ENCODE data around the gene CDC42EP5. TPM values are rescaled to one million over a fixed set of nuclear protein-coding genes. Genes with fewer than 3 reads are reported as not detected.
A peak's percentile ranks its signal among the peaks of the same experiment; 100 is the strongest.

CDC42EP5 gene
- polyA plus RNA-seq, 1 of the 3 experiments (the other 2 are of a cell fraction): 13.5 TPM

GRCh38 chr19:54481326-54481930 is 8.3 kb upstream of the CDC42EP5 start:
- no peaks in the 10 kb centered on the region for H3K79me2 ChIP-seq (ENCODE audit: insufficient read depth)
- H3K9me2 ChIP-seq: no peaks in the 10 kb centered on the region
- TF ChIP-seq RFX5 (IDR thresholded peaks at IDR 0.05; ENCODE audit: low read length) (no peak), SMC3 (IDR thresholded peaks at IDR 0.05; ENCODE audit: low read depth, low read length) (peak; percentile 24; the same call in 1 of the 2 replicates), SIN3A (IDR thresholded peaks at IDR 0.05; ENCODE audit: borderline replicate concordance, low read depth, low read length) (no peak), CTCF (IDR thresholded peaks at IDR 0.05) (peak; percentile 70), RAD21 (IDR thresholded peaks at IDR 0.05; ENCODE audit: low read length) (peak; percentile 58)
- no peaks in the 10 kb centered on the region for H3K9me3 ChIP-seq
- H3K4me1 ChIP-seq (ENCODE audit: control insufficient read depth in 1 of 2, insufficient read depth in 2 of 2, low read depth in 1 of 2, low read length in 1 of 2): no peaks in the 10 kb centered on the region
- no peak overlapping the region for H3K9ac ChIP-seq
- H4K20me1 ChIP-seq (ENCODE audit: insufficient read depth): no peaks in the 10 kb centered on the region
- H3K27ac ChIP-seq (ENCODE audit: low read depth in 2 of 2, low read length in 1 of 2): no peak overlapping the region
- ChIA-PET CTCF (interaction anchor here (0.7 to 3.0 kb wide), 22 partner anchors 8 to 1305 kb away, joined by 3 to 13 read pairs (median 4); partner anchors contain the start of genes CDC42EP5 and LENG9), POLR2A (no interaction called here)
- 10% methylated on average over 16 of the region's 16 CpGs for WGBS (ENCODE audit: low lambda C conversion rate)
- peaks cover 60% of the 10 kb centered on the region for H3K27me3 ChIP-seq (ENCODE audit: insufficient read depth)
- H3F3A ChIP-seq (replicated peaks; ENCODE audit: insufficient read depth): peaks cover 14% of the 10 kb centered on the region
- H3K4me3 ChIP-seq (ENCODE audit: low read depth in 2 of 2, low read length in 1 of 2): peak overlapping the region in 1 of 2 experiments; percentile 11; a peak in 1 of 4 replicates
- no peaks in the 10 kb centered on the region for H3K36me3 ChIP-seq (replicated peaks in 1 of 2; ENCODE audit: control insufficient read depth in 1 of 2, insufficient read depth in 2 of 2, low read length in 1 of 2)
- no peak overlapping the region for H2AFZ ChIP-seq (ENCODE audit: low read depth)
- H3K4me2 ChIP-seq: 0 out of 2 replicates have a peak overlapping the region, but pooled peaks have one; percentile 51
- DNase-seq: peak; percentile 65

GRCh38 chr19:54480051-54480450 is 7.0 kb upstream of the CDC42EP5 start:
- ChIA-PET CTCF (interaction anchor here (1.1 to 3.0 kb wide), 8 partner anchors 10 to 686 kb away, joined by 3 to 13 read pairs (median 5); no protein-coding TSS in a partner anchor), POLR2A (no interaction called here)
- DNase-seq: no peak
- no peaks in the 10 kb centered on the region for H3K79me2 ChIP-seq (ENCODE audit: insufficient read depth)
- no peak overlapping the region for H3K9ac ChIP-seq
- no peaks in the 10 kb centered on the region for H3K9me3 ChIP-seq
- no peaks in the 10 kb centered on the region for H3K9me2 ChIP-seq
- WGBS (ENCODE audit: low lambda C conversion rate): 27% methylated on average over 2 of the region's 2 CpGs
- no peaks in the 10 kb centered on the region for H4K20me1 ChIP-seq (ENCODE audit: insufficient read depth)
- no peak overlapping the region for H3K4me3 ChIP-seq (ENCODE audit: low read depth in 2 of 2, low read length in 1 of 2)
- peaks cover 60% of the 10 kb centered on the region for H3K27me3 ChIP-seq (ENCODE audit: insufficient read depth)
- H2AFZ ChIP-seq (ENCODE audit: low read depth): no peak overlapping the region
- no peaks in the 10 kb centered on the region for H3K4me1 ChIP-seq (ENCODE audit: control insufficient read depth in 1 of 2, insufficient read depth in 2 of 2, low read depth in 1 of 2, low read length in 1 of 2)
- H3K27ac ChIP-seq (ENCODE audit: low read depth in 2 of 2, low read length in 1 of 2): no peak overlapping the region
- no peak overlapping the region for H3K4me2 ChIP-seq
- peaks cover 14% of the 10 kb centered on the region for H3F3A ChIP-seq (replicated peaks; ENCODE audit: insufficient read depth)
- no peaks in the 10 kb centered on the region for H3K36me3 ChIP-seq (replicated peaks in 1 of 2; ENCODE audit: control insufficient read depth in 1 of 2, insufficient read depth in 2 of 2, low read length in 1 of 2)
- TF ChIP-seq ZBTB33 (IDR thresholded peaks at IDR 0.05; ENCODE audit: borderline replicate concordance, low read depth): no peak
- no peak for TF ChIP-seq GABPA (IDR thresholded peaks at IDR 0.05; ENCODE audit: low read depth)
- TF ChIP-seq USF2 (IDR thresholded peaks at IDR 0.05; ENCODE audit: borderline replicate concordance, low read depth, low read length): no peak
- no peak for TF ChIP-seq REST (IDR thresholded peaks at IDR 0.05; ENCODE audit: low read depth, low read length)
- no peak for TF ChIP-seq RFX5 (IDR thresholded peaks at IDR 0.05; ENCODE audit: low read length)
- no peak for TF ChIP-seq MEF2A (IDR thresholded peaks at IDR 0.05; ENCODE audit: borderline replicate concordance, low read depth)
- no peak for TF ChIP-seq TAF1 (IDR thresholded peaks at IDR 0.05; ENCODE audit: borderline replicate concordance, low read depth, low read length)
- no peak for TF ChIP-seq CHD2 (IDR thresholded peaks at IDR 0.05; ENCODE audit: low read length, partially characterized antibody)
- TF ChIP-seq IRF3 (IDR thresholded peaks at IDR 0.05; ENCODE audit: low read depth, low read length): no peak
- TF ChIP-seq PBX3 (IDR thresholded peaks at IDR 0.05): no peak
